HG03460 (cell line): Measurements from ENCODE around the gene PTRHD1.

Experiments
- ATAC-seq: cut with Tn5 transposase; IDR thresholded peaks from one replicate; pipeline ENCODE4 v1.9.1; 2021; ENCODE audit not compliant: unreplicated experiment

The PTRHD1 gene

GRCh38 chr2:24762518-24762917, 30.7 kb downstream of the PTRHD1 start:
- no peak for ATAC-seq

- no peak for ATAC-seq
Observed at GRCh38 chr2:24761866-24762265, 31.3 kb downstream of the PTRHD1 start.

DNA sequence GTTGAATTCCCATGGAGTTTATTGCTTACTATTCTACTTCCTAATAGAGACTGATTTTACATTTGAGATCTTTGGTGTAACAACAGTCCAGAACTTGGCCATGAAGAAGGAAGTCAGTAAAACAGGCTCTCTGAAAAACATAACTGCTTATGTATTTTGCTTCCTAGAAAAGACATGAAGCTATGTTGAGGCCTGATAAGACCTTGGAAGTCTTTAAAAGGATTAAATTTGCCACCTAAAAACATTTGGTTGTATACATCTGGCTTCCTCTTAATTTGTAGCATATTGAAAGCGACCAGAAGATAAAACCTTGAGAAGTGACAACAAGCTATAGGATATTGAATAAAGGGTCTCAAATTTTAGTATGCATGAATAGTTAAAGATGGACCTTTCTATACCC, 36.4 kb downstream of the PTRHD1 start:
- ATAC-seq = no peak

DNA sequence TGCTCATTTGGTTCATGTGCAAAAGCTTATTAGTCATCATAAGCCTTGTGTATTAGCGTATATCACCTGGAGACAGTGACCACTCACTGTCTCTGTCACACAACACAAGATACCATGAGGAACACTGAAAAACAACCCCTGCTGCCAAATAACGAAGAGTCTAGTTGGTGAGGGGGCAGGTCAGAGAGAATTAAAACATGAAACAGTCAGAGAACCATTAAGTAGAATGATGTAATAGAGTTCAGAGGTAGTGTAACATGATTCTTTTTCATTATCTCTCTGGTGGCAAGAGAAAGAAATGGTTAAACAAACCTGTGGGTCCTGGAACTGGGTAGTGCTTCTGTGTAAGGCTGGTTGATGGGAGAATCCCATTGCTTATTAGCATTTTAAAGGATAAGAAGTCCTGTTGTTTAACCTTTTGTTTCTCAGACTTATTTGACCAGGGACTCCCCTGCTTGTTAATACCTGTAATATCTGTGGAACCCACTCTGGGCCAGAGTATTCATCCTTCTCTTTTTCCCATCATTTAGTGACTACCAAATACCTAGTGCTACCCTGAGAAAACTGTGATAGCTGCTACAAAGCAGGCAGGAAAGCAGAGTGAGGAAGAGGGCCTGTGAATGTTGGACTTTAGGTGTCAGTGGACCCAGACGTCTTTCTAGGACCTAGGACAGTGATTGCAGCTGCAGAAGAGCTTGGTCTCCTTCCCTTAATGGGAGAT, 38.0 kb downstream of the PTRHD1 start:
- ATAC-seq = no peak

DNA sequence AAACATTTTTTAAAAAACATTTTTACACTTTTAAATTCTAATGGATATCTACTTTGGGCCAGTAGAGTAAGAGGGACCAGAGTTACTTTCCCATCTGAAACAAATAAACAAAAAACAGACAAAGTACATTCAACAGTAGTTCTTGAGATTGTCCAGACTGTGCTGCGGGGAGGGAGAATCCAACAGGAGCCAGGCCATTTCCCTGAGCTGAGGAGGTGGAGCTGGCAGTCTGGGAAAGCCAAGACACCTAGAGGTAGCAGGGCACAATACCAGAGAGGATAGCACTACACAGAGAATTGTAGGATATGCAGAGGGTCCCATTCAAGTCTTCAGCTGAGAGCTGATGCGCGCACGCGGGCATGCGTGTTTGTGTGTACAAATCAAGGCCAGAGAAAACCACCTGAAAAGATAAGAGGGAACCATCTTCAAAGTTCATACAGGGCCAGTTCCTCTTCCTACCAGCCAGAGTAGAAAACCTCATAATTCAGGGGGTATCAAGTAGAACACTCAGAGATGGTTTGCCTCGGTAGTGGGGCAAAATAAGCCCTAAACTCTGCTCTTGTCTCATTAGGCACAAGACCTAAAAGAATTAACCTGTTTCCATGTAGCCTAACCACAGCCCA, 44.0 kb downstream of the PTRHD1 start:
- ATAC-seq = no peak

DNA sequence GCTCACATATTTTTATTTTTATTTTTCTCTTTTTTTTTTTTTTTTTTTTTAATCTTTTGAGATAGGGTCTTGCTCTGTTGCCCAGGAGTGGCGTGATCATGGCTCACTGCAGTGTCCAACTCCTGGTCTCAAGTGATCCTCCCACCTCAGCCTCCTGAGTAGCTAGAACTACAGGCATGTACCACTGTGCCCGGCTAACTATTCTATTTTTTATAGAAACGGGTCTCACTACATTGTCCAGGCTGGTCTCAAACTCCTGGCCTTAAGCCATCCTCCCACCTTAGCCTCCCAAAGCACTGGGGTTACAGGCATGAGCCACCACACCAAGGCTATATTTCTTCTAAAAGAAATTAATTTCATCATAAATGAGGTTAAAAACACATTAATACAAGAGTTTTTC, 45.9 kb downstream of the PTRHD1 start:
- ATAC-seq = no peak

DNA sequence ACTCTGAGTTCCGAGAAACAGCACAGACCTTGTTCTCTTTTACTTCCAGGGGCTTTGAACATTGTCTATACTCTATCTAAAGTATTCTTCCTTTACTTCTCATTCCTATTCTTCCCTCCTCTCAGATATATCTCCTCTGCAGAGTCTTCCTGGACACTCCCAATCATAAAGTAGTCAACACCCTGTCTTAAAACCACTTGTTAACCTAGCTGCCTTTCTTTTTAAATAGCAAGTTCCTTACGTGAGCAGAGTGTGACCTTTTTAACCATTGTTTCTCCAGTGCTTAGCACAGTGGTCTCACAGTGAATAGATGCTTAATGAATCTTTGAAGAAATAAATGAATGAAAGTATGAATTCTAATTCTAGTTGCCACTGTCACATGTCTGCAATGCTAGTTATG, 47.4 kb downstream of the PTRHD1 start:
- ATAC-seq = no peak

GRCh38 chr2:24744356-24744755, 48.8 kb downstream of the PTRHD1 start:
- no peak for ATAC-seq

- ATAC-seq = no peak
Observed at GRCh38 chr2:24743924-24744323, 49.3 kb downstream of the PTRHD1 start.

DNA sequence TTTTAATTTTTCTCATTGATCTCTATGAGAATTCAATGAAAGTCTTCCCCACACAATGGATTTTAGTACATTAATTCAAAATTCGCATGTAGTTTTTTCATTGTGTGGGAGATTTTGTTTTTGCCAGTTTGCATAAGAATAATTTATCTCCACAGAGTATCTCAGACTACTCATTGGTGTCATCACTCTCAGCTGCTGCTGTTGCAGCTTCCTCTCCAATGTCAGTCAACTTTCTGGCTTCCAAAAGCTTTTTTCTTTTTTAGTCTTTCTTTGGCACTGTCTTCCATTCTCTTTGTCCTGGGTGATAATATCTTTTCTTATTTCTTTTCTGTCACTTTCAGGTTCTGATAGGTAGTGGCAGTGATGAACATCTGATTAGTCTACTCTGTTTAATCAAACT, 50.5 kb downstream of the PTRHD1 start:
- ATAC-seq = no peak

DNA sequence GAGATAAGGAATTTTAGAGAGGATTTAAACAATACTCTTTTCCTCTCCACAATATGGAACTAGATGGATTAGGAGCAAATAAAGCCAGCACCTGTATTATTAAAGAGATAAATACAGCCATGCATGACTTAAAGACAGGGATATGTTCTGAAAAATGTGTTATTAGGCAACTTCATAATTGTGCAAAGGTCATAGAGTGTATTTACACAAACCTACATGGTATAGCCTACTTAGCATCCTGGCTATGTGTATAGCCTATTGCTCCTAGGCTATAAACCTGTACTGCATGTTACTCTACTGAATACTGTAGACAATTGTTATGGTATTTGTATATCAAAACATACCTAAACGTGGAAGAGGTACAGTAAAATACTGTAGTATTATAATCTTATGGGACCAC, 53.0 kb downstream of the PTRHD1 start:
- no peak for ATAC-seq
